Ovary (tissue), 3 donors: ENCODE results near the gene RPL23.

Experiments
- CTCF ChIP-seq, 3 donors: fragments of 450-650 bp in 2 of 3; fragments of 200-600 bp in 1 of 3; IDR thresholded peaks; one replicate each; pipeline versions ENCODE4 v1.5.1 to v1.8.0; 2016 to 2022; ENCODE audit warnings: antibody characterized with exemption in 3 of 3, mild to moderate bottlenecking in 1 of 3
- EP300 ChIP-seq: sonication (generic); formaldehyde crosslinking; IDR thresholded peaks from one replicate; pipeline ENCODE4 v1.6.1; 2017; ENCODE audit warnings: antibody characterized with exemption
- donor health status: DM: no; HTN: no; CAD: no.

GRCh38 chr17:38877130-38877851 lies 23.8 kb upstream of the RPL23 start:
- TF ChIP-seq CTCF (IDR thresholded peaks at IDR 0.05): no peak
- no peak for TF ChIP-seq EP300
